DMS153 (cell line): ENCODE measurements around the gene POT1.

Source experiments
- DNase-seq: peaks from one replicate; lab custom pipeline; 2025; lab: John Stamatoyannopoulos, UW

The POT1 gene

GRCh38 chr7:124808206-124808605 is 121.4 kb downstream of the POT1 start:
- DNase-seq: no peak

GRCh38 chr7:124801330-124801895 is 128.2 kb downstream of the POT1 start:
- no peak for DNase-seq

- no peak for DNase-seq
Measured at GRCh38 chr7:124800386-124800785, 129.2 kb downstream of the POT1 start.

- no peak for DNase-seq
Measured at GRCh38 chr7:124799448-124799847, 130.2 kb downstream of the POT1 start.

GRCh38 chr7:124796771-124797170 is 132.9 kb downstream of the POT1 start:
- no peak for DNase-seq

GRCh38 chr7:124792696-124793095 is 136.9 kb downstream of the POT1 start:
- no peak for DNase-seq

GRCh38 chr7:124792002-124792401 is 137.6 kb downstream of the POT1 start:
- DNase-seq: no peak

GRCh38 chr7:124791426-124791825 is 138.2 kb downstream of the POT1 start:
- DNase-seq: no peak

- DNase-seq: no peak
Measured at GRCh38 chr7:124790645-124791044, 139.0 kb downstream of the POT1 start.

GRCh38 chr7:124785994-124786393 is 143.6 kb downstream of the POT1 start:
- DNase-seq: no peak

- DNase-seq: peak; percentile 9
Measured at GRCh38 chr7:124784879-124785818, 144.5 kb downstream of the POT1 start.

- no peak for DNase-seq
Measured at GRCh38 chr7:124783271-124783670, 146.4 kb downstream of the POT1 start.

GRCh38 chr7:124781907-124782734 is 147.5 kb downstream of the POT1 start:
- no peak for DNase-seq

GRCh38 chr7:124781418-124781817 is 148.2 kb downstream of the POT1 start:
- DNase-seq: no peak

GRCh38 chr7:124780608-124781007 is 149.0 kb downstream of the POT1 start:
- no peak for DNase-seq

- no peak for DNase-seq
Measured at GRCh38 chr7:124780056-124780455, 149.6 kb downstream of the POT1 start.

GRCh38 chr7:124779620-124780019 is 150.0 kb downstream of the POT1 start:
- DNase-seq: no peak

- peak; percentile 94 for DNase-seq
Measured at GRCh38 chr7:124779194-124779593, 150.4 kb downstream of the POT1 start.

GRCh38 chr7:124777268-124777667 is 152.4 kb downstream of the POT1 start:
- no peak for DNase-seq

- DNase-seq: no peak
Measured at GRCh38 chr7:124776153-124776552, 153.5 kb downstream of the POT1 start.

GRCh38 chr7:124775422-124775821 is 154.2 kb downstream of the POT1 start:
- DNase-seq: no peak

GRCh38 chr7:124773938-124774337 is 155.7 kb downstream of the POT1 start:
- DNase-seq: no peak

- DNase-seq: no peak
Measured at GRCh38 chr7:124773339-124773738, 156.3 kb downstream of the POT1 start.
